Fibroblast of skin of right quadriceps (primary cell): ENCODE results near the gene NEURL1.
A peak's percentile ranks its signal among the peaks of the same experiment; 100 is the strongest.
"Not testable (repeated sequence)": the region's sequence is repeated elsewhere in the genome, so short reads cannot be mapped to it uniquely, and the experiment has no call there.

Experiments used
- DNase-seq: peaks from one replicate; pipeline ENCODE4 v3.0.0-alpha.2; 2013

Gene NEURL1

DNA sequence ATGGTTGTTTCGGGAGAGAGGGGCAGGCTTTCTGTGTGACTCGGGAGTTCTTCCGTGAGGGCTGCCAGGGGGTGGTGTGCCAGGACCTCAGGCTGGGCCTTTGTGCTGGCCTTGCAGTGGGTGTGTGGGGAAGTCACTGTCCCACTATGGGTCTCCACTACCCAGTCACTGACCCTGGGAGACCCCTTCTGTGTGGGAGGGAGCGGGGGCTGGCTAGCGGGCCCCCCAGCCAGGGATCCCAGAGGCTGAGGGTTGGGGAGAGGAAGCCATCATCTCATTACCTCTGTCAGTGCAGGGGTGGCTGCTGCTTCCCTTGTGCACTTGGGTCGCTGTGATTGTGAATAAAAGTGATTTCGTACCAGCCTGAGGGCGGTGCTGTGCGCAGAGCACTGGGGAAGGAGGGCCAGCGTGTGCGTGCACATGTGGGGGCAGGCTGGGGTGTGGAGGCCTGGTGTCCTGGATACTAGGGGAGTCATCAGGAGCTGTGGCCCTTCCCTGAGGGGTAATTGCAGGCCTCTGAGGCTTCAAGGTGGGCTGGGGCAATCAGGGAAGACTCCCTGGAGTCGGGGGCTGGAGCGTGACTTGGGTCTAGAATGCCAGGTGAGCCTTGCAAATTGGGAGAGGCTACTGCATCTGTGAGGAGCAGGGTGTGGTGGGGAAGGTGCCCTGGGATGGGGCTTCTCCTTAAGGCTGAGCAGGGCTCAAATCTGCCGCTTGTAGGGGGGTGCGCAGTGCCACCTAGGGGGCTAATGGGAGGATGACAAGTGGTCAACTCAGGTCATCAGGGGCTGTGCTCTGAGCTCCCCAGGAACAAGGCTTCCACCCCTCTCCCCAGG lies 98.9 kb downstream of the NEURL1 start:
- DNase-seq = peak; percentile 24

GRCh38 chr10:103593022-103593570 lies 99.6 kb downstream of the NEURL1 start:
- no peak for DNase-seq

GRCh38 chr10:103595933-103596726 lies 102.6 kb downstream of the NEURL1 start:
- no peak for DNase-seq

DNA sequence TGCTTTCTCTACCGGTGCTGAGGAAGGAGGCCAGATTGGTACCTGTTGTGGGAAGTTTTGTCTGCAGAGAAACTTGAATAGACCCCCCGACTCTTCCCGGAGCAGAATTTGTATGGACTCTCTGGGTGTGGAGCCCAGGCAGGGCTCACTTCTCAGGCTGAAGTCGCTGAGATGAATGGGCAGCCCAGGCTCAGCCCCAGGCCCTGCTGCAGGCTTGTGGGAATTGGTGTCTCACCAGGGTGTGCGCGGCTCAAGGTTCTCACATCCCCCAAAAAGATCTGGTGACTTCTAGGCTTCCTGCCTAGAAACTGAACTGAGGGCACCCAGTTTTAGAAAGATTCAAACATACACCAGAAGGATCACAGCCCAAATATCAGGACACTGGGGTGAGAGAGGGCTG lies 103.5 kb downstream of the NEURL1 start:
- DNase-seq = no peak

DNA sequence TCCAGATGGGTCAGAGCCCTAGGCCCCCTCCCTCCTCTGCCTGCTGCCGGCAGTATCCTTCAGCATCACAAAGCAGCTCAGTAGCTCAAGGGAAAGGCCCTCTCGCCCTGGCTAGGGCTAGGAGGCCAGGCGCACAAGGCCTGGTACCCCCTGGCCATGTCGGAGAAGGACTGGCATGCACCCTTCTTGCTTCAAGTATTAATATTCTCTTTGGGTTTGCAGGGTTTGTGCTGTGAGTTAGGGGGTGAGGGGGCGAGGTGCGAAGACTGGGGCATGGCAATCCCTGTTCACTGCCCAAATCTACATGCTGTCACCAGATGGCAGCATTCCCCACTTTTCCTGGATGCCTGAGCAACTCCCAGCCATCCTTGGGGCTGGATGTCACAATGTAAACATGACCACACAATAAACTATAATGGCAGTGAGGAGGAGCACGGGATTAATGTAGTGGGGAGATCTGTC lies 105.2 kb downstream of the NEURL1 start:
- DNase-seq = peak; percentile 84

DNA sequence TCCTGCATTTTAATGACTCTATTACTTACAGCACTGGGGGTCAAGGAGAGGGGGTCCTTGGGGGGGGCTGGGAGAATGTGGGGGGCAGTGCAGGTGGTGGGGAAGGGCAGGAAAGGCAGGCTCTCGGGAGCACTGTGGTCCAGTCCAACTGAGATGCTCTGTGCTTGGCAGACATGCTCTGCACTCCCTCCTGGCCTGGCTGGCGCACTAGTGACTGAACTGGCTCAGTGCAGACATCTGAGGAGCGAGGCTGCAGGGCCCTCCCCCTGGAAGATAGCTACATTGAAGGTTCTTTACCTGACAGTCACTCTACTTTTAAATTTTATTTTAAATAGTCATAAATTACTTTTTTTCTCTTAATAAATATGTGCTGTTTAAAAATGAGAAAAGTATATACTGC lies 105.7 kb downstream of the NEURL1 start:
- DNase-seq = no peak

- DNase-seq = no peak
Measured at GRCh38 chr10:103599907-103600306, 106.4 kb downstream of the NEURL1 start.

GRCh38 chr10:103600325-103600724 lies 106.8 kb downstream of the NEURL1 start:
- DNase-seq = no peak

DNA sequence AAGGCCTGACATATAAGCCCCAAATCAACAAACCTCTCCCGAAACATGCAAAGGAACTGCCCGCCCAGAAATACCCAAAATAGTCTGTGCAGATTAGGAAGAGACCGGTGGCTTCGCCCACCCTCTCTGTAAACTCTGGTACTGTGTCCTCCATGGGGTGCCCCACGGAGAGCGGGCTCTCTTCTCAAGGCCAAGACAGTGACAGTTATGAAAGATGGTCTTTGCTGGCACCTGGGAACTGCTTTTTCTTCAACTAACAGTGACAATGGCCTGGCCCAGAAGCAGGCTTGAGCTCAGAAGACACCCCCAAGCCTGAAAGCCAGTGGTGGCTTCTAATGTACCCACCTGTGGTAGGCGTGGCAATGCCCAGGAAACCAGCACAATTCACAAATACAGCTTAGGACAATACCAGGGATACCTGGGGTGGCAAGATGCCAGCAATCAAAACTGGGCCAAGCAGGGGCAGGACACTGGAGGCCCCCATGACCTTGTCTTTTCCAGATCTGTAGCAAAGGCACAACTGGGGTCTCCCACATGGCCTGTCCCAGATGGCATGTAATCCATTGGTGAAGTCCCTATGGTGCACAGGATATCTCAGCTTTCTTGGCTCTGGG lies 107.6 kb downstream of the NEURL1 start:
- DNase-seq = no peak

- DNase-seq = no peak
Measured at GRCh38 chr10:103602028-103602851, 108.7 kb downstream of the NEURL1 start.

GRCh38 chr10:103602852-103603155 lies 109.3 kb downstream of the NEURL1 start:
- DNase-seq = no peak

GRCh38 chr10:103603382-103603781 lies 109.9 kb downstream of the NEURL1 start:
- DNase-seq = no peak

DNA sequence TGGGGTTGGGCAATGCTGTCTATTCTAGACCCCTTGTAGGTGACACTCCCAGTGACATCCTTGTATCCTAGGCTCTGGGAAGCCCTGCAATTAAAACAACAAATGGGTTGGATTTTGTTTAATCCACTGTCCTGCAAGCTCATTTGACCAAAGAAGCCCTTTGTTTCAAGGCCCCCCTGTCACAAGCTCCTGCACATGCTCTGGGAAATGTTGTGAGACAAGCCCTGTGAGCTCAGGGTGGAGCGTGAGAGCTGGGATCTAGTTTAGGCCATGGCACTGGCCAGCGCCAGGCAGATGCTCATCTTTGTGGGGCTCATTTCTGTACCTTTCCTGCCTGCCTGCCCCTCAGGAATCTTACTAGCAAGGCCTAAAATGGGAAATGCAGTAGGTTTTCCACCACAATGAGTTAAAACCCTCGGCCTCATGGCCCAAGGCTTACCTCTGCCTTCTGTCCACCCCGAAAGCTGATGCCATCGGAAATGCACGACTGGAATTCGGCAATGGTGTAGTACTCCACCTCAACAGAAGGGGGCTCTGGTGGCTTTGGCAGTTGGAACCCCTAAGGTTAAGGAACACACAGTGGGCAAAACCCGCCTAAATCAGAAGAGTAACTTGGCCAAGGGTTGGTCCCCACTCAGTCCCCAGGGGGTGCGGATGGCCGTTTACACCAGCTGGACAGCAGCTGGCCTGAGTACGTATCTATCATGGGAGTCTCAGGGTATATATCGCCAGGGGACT lies 112.0 kb downstream of the NEURL1 start:
- DNase-seq = peak; percentile 56

DNA sequence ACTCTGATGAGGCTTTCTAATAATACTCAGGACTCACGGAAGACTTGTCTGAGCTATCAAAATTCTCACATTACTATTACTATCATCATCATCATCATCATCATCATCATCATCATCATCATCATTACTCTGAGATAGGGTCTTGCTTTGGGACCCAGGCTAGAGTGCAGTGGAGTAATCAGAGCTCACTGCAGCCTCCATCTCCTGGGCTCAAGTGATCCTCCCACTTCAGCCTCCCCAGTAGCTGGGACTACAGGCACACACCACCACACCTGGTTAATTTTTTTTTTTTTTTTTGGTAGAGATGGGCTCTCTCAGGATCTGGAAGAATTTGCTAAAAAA lies 112.6 kb downstream of the NEURL1 start:
- DNase-seq = not testable (repeated sequence)

DNA sequence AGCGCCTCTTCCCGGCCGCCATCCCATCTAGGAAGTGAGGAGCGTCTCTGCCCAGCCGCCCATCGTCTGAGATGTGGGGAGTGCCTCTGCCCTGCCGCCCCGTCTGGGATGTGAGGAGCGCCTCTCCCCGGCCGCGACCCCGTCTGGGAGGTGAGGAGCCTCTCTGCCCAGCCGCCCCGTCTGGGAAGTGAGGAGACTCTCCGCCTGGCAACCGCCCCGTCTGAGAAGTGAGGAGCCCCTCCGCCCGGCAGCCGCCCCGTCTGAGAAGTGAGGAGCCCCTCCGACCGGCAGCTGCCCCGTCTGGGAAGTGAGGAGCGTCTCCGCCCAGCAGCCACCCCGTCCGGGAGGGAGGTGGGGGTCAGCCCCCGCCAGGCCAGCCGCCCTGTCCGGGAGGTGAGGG lies 113.5 kb downstream of the NEURL1 start:
- DNase-seq = not testable (repeated sequence)

- DNase-seq = not testable (repeated sequence)
Measured at GRCh38 chr10:103608056-103608455, 114.6 kb downstream of the NEURL1 start.

DNA sequence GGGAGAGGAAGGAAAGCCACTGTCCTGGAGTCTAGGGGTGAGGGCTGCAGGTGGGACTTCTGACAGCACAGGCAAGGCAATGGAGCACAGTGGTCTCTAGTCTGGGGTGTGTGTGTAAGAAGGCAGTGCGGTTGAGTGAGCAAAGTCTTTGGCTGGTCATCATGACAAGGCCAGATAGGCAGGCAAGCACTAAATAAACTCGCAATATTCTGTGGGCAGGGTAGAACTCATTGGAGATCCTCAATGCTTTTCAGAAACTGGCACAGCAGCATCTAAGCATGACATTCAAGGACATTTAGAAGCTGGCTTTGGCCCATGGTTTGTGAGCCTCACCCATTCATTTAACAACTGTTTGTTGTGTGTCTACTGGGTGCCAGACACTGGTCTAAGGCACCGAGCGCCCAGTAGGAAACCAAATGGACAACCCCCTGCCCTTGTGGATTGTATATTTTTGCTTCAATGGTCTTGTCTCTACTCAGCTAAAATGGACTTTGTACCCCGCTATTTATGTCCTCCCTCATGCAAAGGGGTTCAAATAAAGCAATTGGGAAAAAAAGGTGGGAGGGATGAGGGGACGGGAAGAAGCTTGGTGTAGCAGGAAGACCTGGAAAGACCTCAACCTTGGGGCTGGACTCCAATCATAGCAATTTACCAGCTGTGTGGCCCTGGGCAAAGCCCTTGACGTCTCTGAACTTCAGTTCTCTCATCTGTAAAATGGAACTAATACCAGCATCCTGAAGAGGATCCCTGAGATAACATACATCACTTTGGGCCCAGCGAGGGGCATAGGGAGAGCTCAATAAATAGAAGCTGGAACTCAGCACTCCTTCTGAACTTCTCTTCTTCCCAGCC lies 116.0 kb downstream of the NEURL1 start:
- no peak for DNase-seq

- DNase-seq = no peak
Measured at GRCh38 chr10:103610083-103610472, 116.6 kb downstream of the NEURL1 start.

DNA sequence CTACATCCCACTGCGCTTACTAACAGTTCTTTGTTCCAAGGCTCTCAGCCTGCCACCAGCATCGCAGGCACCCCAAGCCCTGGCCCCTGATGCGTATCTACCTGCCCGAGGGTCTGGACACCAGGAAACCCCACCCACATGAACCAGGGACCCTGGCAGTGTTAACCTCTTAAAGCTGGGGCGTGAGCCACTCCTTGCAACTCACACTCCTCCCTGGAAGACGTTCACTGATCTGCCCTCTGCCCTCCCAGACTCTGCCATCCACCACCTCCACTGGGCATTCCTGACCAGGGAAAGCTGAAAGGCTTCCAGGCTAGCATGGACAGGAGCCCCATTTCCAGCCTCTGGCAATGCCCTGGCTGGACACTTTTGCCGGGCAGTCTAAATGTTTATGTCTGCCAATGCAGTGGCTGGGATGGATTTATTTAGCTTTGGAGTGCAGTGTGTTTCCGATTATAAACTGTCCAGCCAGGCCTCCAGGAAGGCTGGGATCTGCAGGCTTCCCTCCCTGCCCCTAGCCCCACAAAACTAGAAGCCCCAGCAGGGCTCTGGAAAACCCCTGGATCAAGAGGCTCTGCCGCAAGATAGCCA lies 117.5 kb downstream of the NEURL1 start:
- no peak for DNase-seq
